CD4-positive, alpha-beta memory T cell (primary cell): ENCODE data around the gene PRELID3B. TPM values are rescaled to one million over a fixed set of nuclear protein-coding genes. Genes with fewer than 3 reads are reported as not detected.
"Not testable (repeated sequence)": the region's sequence is repeated elsewhere in the genome, so short reads cannot be mapped to it uniquely, and the experiment has no call there.

Source experiments
- CTCF ChIA-PET: fragments of 350-600 bp; sonication (Branson Sonifier 250); formaldehyde crosslinking; loops from one replicate; lab custom pipeline; 2021; ENCODE audit warnings: inconsistent platforms; ENCODE audit not compliant: partially characterized antibody; lab: Charles Lee
- POLR2A ChIA-PET: fragments of 350-600 bp; sonication (Branson Sonifier 250); formaldehyde crosslinking; loops from one replicate; lab custom pipeline; 2021; ENCODE audit not compliant: partially characterized antibody; lab: Charles Lee
- DNase-seq, 5 donors: peaks; one replicate each; pipeline versions ENCODE4 v3.0.0 to v3.0.0-alpha.2; 2020 to 2022; ENCODE audit warnings: mixed read lengths in 1 of 5
- H3K27ac ChIP-seq: one replicate; pipeline ENCODE4 v1.7.0; 2013; ENCODE audit warnings: low read depth, low read length
- H3K27me3 ChIP-seq: 2 replicates; pipeline ENCODE4 v1.7.0; 2013; ENCODE audit warnings: mild to moderate bottlenecking, low read length, moderate library complexity; ENCODE audit not compliant: insufficient read depth
- H3K36me3 ChIP-seq: 2 replicates; pipeline ENCODE4 v1.7.0; 2013; ENCODE audit warnings: mild to moderate bottlenecking, low read length, moderate library complexity; ENCODE audit not compliant: insufficient read depth
- H3K4me1 ChIP-seq: 2 replicates; pipeline ENCODE4 v1.7.0; 2013; ENCODE audit warnings: mild to moderate bottlenecking, low read length, moderate library complexity; ENCODE audit not compliant: insufficient read depth
- H3K4me3 ChIP-seq, 2 donors: one replicate each; pipeline ENCODE4 v1.7.0; 2013; ENCODE audit warnings: low read length in 2 of 2, mild to moderate bottlenecking in 1 of 2
- H3K9me3 ChIP-seq, 2 donors: one replicate each; pipeline ENCODE4 v1.7.0; 2013; ENCODE audit warnings: low read length in 2 of 2, control low read depth in 1 of 2; ENCODE audit not compliant: control insufficient read depth in 1 of 2
- H3K27ac Mint-ChIP-seq, 7 donors: one replicate each; pipeline ENCODE4 v1.8.0; 2020 to 2021; ENCODE audit warnings: mixed read lengths in 7 of 7, mild to moderate bottlenecking in 6 of 7, inconsistent platforms in 3 of 7, moderate library complexity in 3 of 7
- H3K27me3 Mint-ChIP-seq, 2 donors: one replicate each; pipeline ENCODE4 v1.8.0; 2020 to 2021; ENCODE audit warnings: mixed read lengths in 2 of 2
- H3K36me3 Mint-ChIP-seq, 2 donors: one replicate each; pipeline ENCODE4 v1.8.0; 2020 to 2021; ENCODE audit warnings: mixed read lengths in 2 of 2, inconsistent platforms in 1 of 2, mild to moderate bottlenecking in 1 of 2
- H3K4me1 Mint-ChIP-seq, 4 donors: one replicate each; pipeline ENCODE4 v1.8.0; 2020 to 2021; ENCODE audit warnings: mixed read lengths in 4 of 4, mild to moderate bottlenecking in 1 of 4
- H3K4me3 Mint-ChIP-seq, 8 donors: one replicate each; pipeline ENCODE4 v1.8.0; 2020 to 2021; ENCODE audit warnings: mixed read lengths in 8 of 8, mild to moderate bottlenecking in 7 of 8, moderate library complexity in 6 of 8, inconsistent platforms in 3 of 8
- H3K9me3 Mint-ChIP-seq, 8 donors: one replicate each; pipeline ENCODE4 v1.8.0; 2020 to 2021; ENCODE audit warnings: mixed read lengths in 8 of 8, mild to moderate bottlenecking in 5 of 8, inconsistent platforms in 3 of 8, moderate library complexity in 1 of 8
- intact Hi-C: fragments of 100-400 bp; cut with micrococcal nuclease; formaldehyde crosslinking; loops from one replicate; pipeline ENCODE4 v1.15.1; 2023
- polyA plus RNA-seq, 2 donors: library from polyadenylated mRNA; unstranded; fragments of 300-500 nt; fragmentation: Illumina TruSeq; gene quantifications; one replicate each; pipeline ENCODE4 v1.2.3, GENCODE V29; 2021
- total RNA-seq, 2 experiments: library from RNA; stranded (reverse); gene quantifications; one replicate each; pipeline ENCODE4 v1.2.3, GENCODE V29; 2021

The PRELID3B gene
- total and polyA plus RNA-seq, 4 experiments from 2014 or later = 35.7 to 54.7 (median 50.2) TPM

DNA sequence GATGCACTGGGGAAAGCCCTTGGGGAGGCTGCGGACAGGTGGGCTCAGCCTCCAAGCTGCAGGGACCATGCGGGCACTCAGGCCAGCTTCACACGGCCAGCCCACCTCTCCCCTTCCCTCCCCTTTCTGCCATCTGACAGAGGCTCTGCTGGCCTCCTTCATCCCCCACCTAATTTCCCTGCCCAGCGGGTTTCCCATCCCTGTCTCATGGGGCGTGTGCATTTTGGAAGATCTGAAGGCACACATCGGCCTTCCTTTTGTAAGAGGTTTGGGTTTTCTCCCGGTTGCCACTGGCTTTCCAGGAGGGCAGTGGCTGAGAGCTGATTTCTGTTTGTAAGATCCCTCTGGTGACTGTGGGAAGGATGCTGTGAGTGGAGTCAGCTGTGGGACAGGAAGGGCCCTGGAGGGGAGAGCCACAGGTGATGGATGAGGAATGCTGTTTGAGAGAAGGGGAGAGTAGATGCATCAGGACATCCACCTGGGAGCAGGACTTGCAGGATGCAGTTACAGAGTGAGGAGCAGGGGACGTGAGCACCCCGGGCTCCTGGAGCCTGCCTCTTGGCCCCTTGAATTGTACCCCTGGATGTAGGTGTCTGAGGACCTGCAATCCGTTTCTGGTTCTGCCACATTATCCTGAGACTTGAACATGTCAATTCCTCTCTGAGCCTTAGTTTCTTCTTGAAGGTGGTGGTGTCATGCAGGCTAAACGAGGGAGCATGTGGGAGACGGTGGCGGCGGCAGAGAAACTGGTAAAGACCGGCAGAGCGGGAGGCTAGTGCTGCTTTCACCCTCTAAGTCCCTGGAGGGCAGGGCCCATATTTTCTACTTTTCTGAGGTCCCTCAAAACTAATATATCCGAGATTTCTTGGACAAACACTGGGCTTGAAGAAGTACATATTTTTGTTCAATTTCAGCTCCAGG lies 29.3 kb downstream of the PRELID3B start:
- ChIA-PET POLR2A (interaction anchor here (1.2 kb wide), 1 partner anchor 19 kb away, joined by 5 read pairs; the partner anchor contains the start of gene ATP5F1E), CTCF (no interaction called here)
- peak overlapping the region; percentile 43 to 79 (median 60) for H3K27ac Mint-ChIP-seq
- no peaks in the 10 kb centered on the region for H3K27me3 Mint-ChIP-seq
- H3K27ac ChIP-seq = no peak overlapping the region
- H3K9me3 ChIP-seq = no peaks in the 10 kb centered on the region
- peaks cover 31% of the 10 kb centered on the region for H3K4me1 ChIP-seq
- H3K27me3 ChIP-seq = no peaks in the 10 kb centered on the region
- no peak overlapping the region for H3K4me3 ChIP-seq
- no peaks in the 10 kb centered on the region for H3K36me3 ChIP-seq
- H3K36me3 Mint-ChIP-seq = no peaks in the 10 kb centered on the region
- no peaks in the 10 kb centered on the region for H3K9me3 Mint-ChIP-seq
- intact Hi-C loops = no loop called here
- H3K4me3 Mint-ChIP-seq = peak overlapping the region in 4 of 8 donors; percentile 3 to 63 (median 52)
- DNase-seq = no peak
- peaks cover 30 to 49% (median 37%) of the 10 kb centered on the region in 4 donors for H3K4me1 Mint-ChIP-seq

DNA sequence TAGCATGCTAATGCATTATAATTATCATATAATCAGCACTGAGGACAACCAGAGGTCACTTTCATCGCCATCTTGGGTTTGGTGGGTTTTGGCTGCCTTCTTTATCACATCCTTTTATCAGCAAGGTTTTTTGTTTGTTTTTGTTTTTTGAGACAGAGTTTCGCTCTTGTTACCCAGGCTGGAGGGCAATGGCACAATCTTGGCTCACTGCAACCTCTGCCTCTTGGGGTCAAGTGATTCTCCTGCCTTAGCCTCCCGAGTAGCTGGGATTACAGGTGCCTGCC lies 30.8 kb downstream of the PRELID3B start:
- H3K36me3 Mint-ChIP-seq, POLR2A ChIA-PET, H3K27ac ChIP-seq, H3K4me3 Mint-ChIP-seq, intact Hi-C loops, H3K9me3 ChIP-seq, CTCF ChIA-PET, H3K4me3 ChIP-seq, DNase-seq, H3K9me3 Mint-ChIP-seq, H3K27me3 ChIP-seq, H3K36me3 ChIP-seq, H3K27me3 Mint-ChIP-seq: not testable (repeated sequence)
- peaks cover 25 to 46% (median 30%) of the 10 kb centered on the region in 4 donors for H3K4me1 Mint-ChIP-seq
- peaks cover 36% of the 10 kb centered on the region for H3K4me1 ChIP-seq
- peak overlapping the region in 2 of 7 donors; percentile 12 to 24 for H3K27ac Mint-ChIP-seq

DNA sequence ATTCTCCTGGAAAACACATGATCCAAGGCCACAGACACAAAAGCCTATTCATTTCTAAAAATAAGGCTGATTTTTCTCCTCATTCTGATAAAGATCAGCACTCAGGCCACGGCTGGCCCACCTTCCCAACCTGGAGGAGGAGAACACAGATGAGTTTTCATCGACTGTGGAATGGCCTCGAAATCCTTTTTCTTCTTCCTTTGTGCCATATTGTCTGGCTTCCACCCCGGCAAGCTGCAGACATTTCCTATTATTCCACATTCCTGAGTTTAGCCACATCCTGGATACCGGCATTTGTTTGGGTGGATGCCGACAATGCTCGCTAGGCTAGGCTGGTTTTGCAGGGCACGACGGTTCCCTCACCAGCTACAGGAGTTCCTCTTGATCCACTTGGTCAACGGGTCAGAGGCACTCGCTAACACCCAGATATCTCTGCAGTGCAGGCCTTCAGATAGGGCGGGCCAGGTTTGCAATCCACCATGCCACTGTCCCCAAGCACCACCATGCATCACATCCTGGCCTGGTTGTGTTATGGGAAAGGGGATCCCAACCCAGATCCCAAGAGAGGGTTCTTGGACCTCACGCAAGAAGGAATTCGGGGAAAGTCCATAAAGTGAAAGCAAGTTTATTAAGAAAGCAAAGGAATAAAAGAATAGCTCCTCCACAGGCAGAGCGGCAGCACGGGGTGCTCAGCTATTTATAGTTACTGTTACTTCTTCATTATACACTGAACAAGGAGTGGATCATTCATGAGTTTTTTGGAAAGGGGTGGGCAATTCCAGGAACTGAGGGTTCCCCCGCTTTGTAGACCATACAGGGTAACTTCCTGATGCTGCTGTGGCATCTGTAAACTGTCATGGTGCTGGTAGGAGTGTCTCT lies 31.4 kb downstream of the PRELID3B start:
- Histone ChIP-seq H3K4me3 (no peak overlapping the region), H3K27me3 (no peaks in the 10 kb centered on the region), H3K36me3 (no peaks in the 10 kb centered on the region), H3K4me1 (peaks cover 34% of the 10 kb centered on the region), H3K27ac (no peak overlapping the region), H3K9me3 (no peaks in the 10 kb centered on the region)
- Mint-ChIP-seq H3K4me1 (peaks cover 20 to 40% (median 26%) of the 10 kb centered on the region in 4 donors), H3K36me3 (no peaks in the 10 kb centered on the region), H3K9me3 (no peaks in the 10 kb centered on the region), H3K27me3 (no peaks in the 10 kb centered on the region), H3K27ac (peak overlapping the region in 4 of 7 donors; percentile 41 to 73 (median 45)), H3K4me3 (peak overlapping the region in 2 of 8 donors; percentile 1 to 26)
- intact Hi-C loops = no loop called here
- ChIA-PET POLR2A (interaction anchor here (1.7 to 1.8 kb wide), 2 partner anchors 18 to 21 kb away, joined by 3 to 6 read pairs; partner anchors contain the start of gene ATP5F1E), CTCF (no interaction called here)
- DNase-seq = no peak

DNA sequence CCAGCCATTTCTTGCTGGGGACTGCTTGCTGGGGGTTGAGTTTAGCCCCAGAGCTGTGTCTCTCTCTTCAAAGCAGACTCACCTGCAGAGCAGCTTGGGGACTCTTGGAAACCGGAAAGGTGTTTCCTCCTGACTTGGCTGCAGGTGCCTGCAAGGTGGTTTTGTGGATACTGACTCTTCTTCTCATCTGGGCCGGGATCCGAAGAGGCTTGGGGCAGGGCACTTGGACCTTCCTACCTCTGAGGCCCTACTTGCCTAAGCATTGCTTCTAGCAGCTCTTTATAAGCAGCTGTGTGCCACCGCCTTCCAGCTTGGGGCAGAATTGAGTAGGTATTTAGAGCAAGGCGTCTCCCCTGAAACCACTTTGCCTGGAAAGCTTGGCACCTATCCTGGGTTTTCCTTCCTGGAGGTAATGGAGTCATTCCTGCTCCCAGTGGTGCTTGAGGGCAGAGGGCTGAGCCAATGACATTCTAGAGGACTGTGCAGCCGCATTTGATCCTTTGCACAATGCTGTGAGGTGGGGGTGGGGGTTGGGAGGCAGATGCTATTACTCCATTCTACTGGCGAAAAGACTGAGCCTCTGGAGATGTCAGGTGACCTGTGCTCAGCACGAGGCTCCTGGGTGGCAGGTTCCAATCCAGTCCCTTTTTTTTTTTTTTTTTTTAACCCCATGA lies 32.1 kb downstream of the PRELID3B start:
- intact Hi-C loops = no loop called here
- DNase-seq = no peak
- Mint-ChIP-seq H3K4me3 (no peak overlapping the region), H3K4me1 (peaks cover 22 to 44% (median 29%) of the 10 kb centered on the region in 4 donors), H3K27ac (peak overlapping the region in 1 of 7 donors; percentile 11), H3K9me3 (no peaks in the 10 kb centered on the region), H3K36me3 (no peaks in the 10 kb centered on the region), H3K27me3 (no peaks in the 10 kb centered on the region)
- POLR2A ChIA-PET = interaction anchor here (1.7 to 1.8 kb wide), 2 partner anchors 19 to 22 kb away, joined by 3 to 6 read pairs; partner anchors contain the start of gene ATP5F1E
- Histone ChIP-seq H3K27ac (no peak overlapping the region), H3K4me3 (no peak overlapping the region), H3K27me3 (no peaks in the 10 kb centered on the region), H3K4me1 (peaks cover 40% of the 10 kb centered on the region), H3K36me3 (no peaks in the 10 kb centered on the region), H3K9me3 (no peaks in the 10 kb centered on the region)
- CTCF ChIA-PET = no interaction called here

DNA sequence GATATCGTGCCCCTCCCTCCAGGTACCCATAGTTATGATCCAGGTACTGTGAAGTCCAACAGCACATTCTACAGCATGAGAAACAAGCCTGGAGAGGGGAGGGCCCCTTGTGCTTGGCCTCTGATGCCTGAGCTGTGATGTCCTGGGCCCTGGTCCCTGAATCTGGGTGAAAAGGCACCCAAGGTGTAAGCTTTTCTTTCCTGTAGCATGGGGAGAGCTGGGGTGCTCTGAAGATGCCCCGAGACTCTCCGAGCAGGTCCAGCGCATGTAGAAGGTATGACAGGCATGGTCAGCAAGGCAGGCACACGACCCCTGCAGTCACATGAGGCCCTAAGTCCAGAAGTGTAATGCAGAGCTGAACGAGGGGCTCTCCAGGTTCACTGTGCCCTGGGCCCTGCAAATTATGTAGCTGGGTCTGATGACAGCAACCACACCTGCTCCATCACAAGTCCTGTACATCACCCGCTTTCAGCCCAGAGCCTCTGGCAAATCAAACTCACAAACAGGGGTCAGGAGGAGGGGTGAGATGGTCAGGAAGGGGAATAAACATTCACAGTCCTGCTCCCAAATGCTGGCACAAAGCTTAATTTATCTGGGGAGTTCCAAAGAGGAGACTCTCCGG lies 33.8 kb downstream of the PRELID3B start:
- Mint-ChIP-seq H3K27me3 (no peaks in the 10 kb centered on the region), H3K4me1 (peaks cover 30 to 52% (median 36%) of the 10 kb centered on the region in 4 donors), H3K9me3 (no peaks in the 10 kb centered on the region), H3K27ac (no peak overlapping the region), H3K4me3 (peak overlapping the region in 1 of 8 donors; percentile 20), H3K36me3 (no peaks in the 10 kb centered on the region)
- CTCF ChIA-PET = interaction anchor here (1.0 kb wide), 1 partner anchor 24 kb away, joined by 3 read pairs; the partner anchor contains the start of gene ATP5F1E
- no peak overlapping the region for H3K4me3 ChIP-seq
- H3K27me3 ChIP-seq = no peaks in the 10 kb centered on the region
- no peak overlapping the region for H3K27ac ChIP-seq
- no peaks in the 10 kb centered on the region for H3K9me3 ChIP-seq
- peaks cover 43% of the 10 kb centered on the region for H3K4me1 ChIP-seq
- POLR2A ChIA-PET = interaction anchor here (1.4 to 1.8 kb wide), 2 partner anchors 23 to 34 kb away, joined by 4 to 8 read pairs; partner anchors contain the start of genes ATP5F1E and PRELID3B
- no peak for DNase-seq
- intact Hi-C loops = no loop called here
- H3K36me3 ChIP-seq = no peaks in the 10 kb centered on the region

DNA sequence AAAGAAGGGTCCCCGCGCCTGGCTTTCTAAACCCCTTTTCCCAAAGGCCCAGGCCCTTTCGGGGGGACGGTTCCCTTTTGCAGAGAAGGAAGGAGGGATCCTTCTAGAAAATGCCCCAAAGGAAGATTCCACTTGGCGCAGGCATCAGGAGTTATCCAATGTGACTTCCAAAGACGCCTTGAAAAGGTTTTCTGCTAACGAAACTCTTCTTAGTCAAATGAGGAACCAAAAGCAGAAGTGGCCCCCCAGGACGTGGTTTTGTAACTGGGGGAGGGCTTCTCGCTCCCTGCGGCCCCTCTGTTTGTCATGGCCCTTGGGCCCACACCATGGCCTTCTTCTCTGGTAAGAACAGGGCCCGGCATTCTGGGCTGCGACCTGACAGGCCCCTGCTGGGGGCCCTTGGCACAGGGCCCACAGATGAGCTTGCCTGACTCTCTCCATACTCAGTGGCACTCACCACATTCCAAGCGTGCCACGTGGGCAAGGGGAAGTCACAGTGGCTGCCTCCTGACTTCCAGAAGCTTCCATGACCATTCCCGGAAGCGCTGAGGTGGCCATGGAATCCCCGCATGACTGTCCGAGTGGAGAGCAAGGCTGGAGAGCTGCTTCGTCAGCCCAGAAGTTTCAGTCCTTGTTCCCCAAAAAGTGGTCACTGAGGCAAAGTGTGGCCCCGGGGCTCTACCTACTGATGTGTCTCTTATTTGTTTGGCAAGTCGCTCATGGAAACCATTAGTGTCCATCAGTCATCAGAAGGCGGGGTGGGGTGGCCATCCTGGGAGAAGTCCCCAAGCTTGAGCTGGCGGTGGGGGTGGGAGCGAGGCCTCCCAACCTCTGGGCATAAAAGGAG lies 34.7 kb downstream of the PRELID3B start:
- Mint-ChIP-seq H3K4me1 (peaks cover 28 to 53% (median 33%) of the 10 kb centered on the region in 4 donors), H3K27me3 (no peaks in the 10 kb centered on the region), H3K4me3 (peak overlapping the region; percentile 70 to 86 (median 73)), H3K27ac (peak overlapping the region in 2 of 7 donors; percentile 68 to 70), H3K9me3 (no peaks in the 10 kb centered on the region), H3K36me3 (peaks cover 0 to under 1% of the 10 kb centered on the region in 2 donors)
- CTCF ChIA-PET = no interaction called here
- Histone ChIP-seq H3K27me3 (no peaks in the 10 kb centered on the region), H3K4me3 (peak overlapping the region in 1 of 2 donors; percentile 52), H3K27ac (no peak overlapping the region), H3K9me3 (no peaks in the 10 kb centered on the region), H3K4me1 (peaks cover 37% of the 10 kb centered on the region), H3K36me3 (no peaks in the 10 kb centered on the region)
- POLR2A ChIA-PET = interaction anchor here (1.4 to 1.8 kb wide), 2 partner anchors 24 to 35 kb away, joined by 4 to 8 read pairs; partner anchors contain the start of genes ATP5F1E and PRELID3B
- intact Hi-C loops = loop anchor here (2.0 kb wide), 1 partner anchor 27 kb away; the partner anchor contains the start of gene NELFCD
- DNase-seq = no peak
